Endothelial cell of umbilical vein (primary cell): ENCODE results near the gene COL4A2.

Source experiments
- EZH2 ChIP-seq: IDR thresholded peaks from 2 replicates; pipeline ENCODE4 v1.6.1; 2012; ENCODE audit warnings: borderline replicate concordance, low read depth, mild to moderate bottlenecking, moderate library complexity, low read length, inconsistent platforms; ENCODE audit not compliant: severe bottlenecking
- JUN ChIP-seq: IDR thresholded peaks from 2 replicates; pipeline ENCODE4 v1.6.1; 2011; ENCODE audit warnings: borderline replicate concordance, low read depth; ENCODE audit not compliant: insufficient read length, insufficient read depth
- MYC ChIP-seq: IDR thresholded peaks from one replicate; pipeline ENCODE4 v1.6.1; 2011; ENCODE audit warnings: mild to moderate bottlenecking, low read depth, low read length
- POLR2A ChIP-seq: IDR thresholded peaks from 2 replicates; pipeline ENCODE4 v1.6.1; 2012; ENCODE audit warnings: low read depth, mild to moderate bottlenecking, control low read depth, low read length

GRCh38 chr13:110387451-110388107 lies 80.5 kb downstream of the COL4A2 start:
- no peak for TF ChIP-seq POLR2A
- no peak for TF ChIP-seq EZH2
- no peak for TF ChIP-seq MYC
- TF ChIP-seq JUN = no peak
